Neural cell (in vitro differentiated cells): ENCODE data around the gene DOCK8.

ENCODE experiments used
- EP300 ChIP-seq: fragments of 450-650 bp; conservative IDR thresholded peaks from 2 replicates; pipeline ENCODE4 v1.6.1; 2014; ENCODE audit warnings: antibody characterized with exemption, mild to moderate bottlenecking, moderate library complexity; ENCODE audit not compliant: poor library complexity, severe bottlenecking
- EZH2 ChIP-seq: fragments of 200-600, 300-800 bp; shearing (Covaris generic), sonication (generic); IDR thresholded peaks from 2 replicates; pipeline ENCODE4 v1.6.1; 2014; ENCODE audit warnings: antibody characterized with exemption, low read length, borderline replicate concordance, mild to moderate bottlenecking; ENCODE audit not compliant: insufficient read depth, poor library complexity, severe bottlenecking
- TF ChIP-seq, protein P1 (sequence below): fragments of 450-650 bp; IDR thresholded peaks from 2 replicates; pipeline ENCODE4 v1.5.1; 2014; ENCODE audit warnings: antibody characterized with exemption, mild to moderate bottlenecking, moderate library complexity; ENCODE audit not compliant: poor library complexity, severe bottlenecking

DNA sequence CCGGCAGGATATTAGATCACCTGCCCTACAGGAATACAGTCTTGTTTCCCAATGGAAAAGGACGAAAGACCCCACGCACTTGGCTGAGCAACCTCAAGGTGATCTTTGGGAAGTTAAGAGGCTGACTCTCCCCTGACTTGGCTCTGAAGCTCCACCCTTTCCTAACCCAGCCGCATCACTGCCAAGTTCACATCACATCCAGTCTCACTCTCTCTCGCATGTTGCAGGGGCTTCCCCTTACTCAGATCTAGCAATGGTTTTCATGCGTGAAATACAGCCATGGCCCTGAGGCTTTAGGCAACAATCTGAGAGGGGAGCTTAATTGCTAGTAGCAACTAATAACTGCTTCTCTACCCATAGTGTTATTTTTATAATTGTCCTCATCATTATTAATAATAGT is 211.6 kb downstream of the DOCK8 start:
- TF ChIP-seq, protein P1, sequence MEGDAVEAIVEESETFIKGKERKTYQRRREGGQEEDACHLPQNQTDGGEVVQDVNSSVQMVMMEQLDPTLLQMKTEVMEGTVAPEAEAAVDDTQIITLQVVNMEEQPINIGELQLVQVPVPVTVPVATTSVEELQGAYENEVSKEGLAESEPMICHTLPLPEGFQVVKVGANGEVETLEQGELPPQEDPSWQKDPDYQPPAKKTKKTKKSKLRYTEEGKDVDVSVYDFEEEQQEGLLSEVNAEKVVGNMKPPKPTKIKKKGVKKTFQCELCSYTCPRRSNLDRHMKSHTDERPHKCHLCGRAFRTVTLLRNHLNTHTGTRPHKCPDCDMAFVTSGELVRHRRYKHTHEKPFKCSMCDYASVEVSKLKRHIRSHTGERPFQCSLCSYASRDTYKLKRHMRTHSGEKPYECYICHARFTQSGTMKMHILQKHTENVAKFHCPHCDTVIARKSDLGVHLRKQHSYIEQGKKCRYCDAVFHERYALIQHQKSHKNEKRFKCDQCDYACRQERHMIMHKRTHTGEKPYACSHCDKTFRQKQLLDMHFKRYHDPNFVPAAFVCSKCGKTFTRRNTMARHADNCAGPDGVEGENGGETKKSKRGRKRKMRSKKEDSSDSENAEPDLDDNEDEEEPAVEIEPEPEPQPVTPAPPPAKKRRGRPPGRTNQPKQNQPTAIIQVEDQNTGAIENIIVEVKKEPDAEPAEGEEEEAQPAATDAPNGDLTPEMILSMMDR = no peak
- TF ChIP-seq EP300 (no peak), EZH2 (no peak)
